Ovary (tissue), 9 donors: ENCODE data around the gene MAPK8. TPM values are rescaled to one million over a fixed set of nuclear protein-coding genes. Genes with fewer than 3 reads are reported as not detected.

Experiments
- DNase-seq, 5 donors: peaks; one replicate each; pipeline ENCODE4 v3.0.0-alpha.2; 2019 to 2020
- H3K27ac ChIP-seq, 2 donors: fragments of 200-600 bp; one replicate each; pipeline versions ENCODE4 v1.5.1 to v1.8.0; 2019 to 2022
- H3K27me3 ChIP-seq: fragments of 200-600 bp; one replicate; pipeline ENCODE4 v1.8.0; 2022
- H3K36me3 ChIP-seq: fragments of 200-600 bp; sonication (generic); one replicate; pipeline ENCODE4 v1.5.1; 2019
- H3K4me1 ChIP-seq: one replicate; pipeline ENCODE4 v1.8.1; 2013; ENCODE audit warnings: mild to moderate bottlenecking, moderate library complexity; ENCODE audit not compliant: insufficient read depth
- H3K4me3 ChIP-seq: fragments of 200-600 bp; sonication (generic); one replicate; pipeline ENCODE4 v1.5.1; 2017
- H3K9me3 ChIP-seq, 2 donors: fragments of 200-600 bp in 1 of 2; sonication (generic) in 1 of 2; one replicate each; pipeline versions ENCODE4 v1.5.1 to v1.8.1; 2013 to 2019; ENCODE audit warnings: mild to moderate bottlenecking in 1 of 2, moderate library complexity in 1 of 2
- CTCF ChIP-seq, 3 donors: fragments of 450-650 bp in 2 of 3; fragments of 200-600 bp in 1 of 3; IDR thresholded peaks; one replicate each; pipeline versions ENCODE4 v1.5.1 to v1.8.0; 2016 to 2022; ENCODE audit warnings: antibody characterized with exemption in 3 of 3, mild to moderate bottlenecking in 1 of 3
- EP300 ChIP-seq: sonication (generic); formaldehyde crosslinking; IDR thresholded peaks from one replicate; pipeline ENCODE4 v1.6.1; 2017; ENCODE audit warnings: antibody characterized with exemption
- POLR2A ChIP-seq: fragments of 450-650 bp; IDR thresholded peaks from one replicate; pipeline ENCODE4 v1.6.1; 2017; ENCODE audit warnings: antibody characterized with exemption, mild to moderate bottlenecking, moderate library complexity
- WGBS, 3 donors: extraction: QIAGEN DNeasy Blood & Tissue Kit in 1 of 3; methylation state at CpG; one replicate each; pipeline versions ENCODE4 v1.1.5 to v1.1.7; 2013 to 2017; 5-methylcytosine and 5-hydroxymethylcytosine counted together
- intact Hi-C, 4 donors: fragments of 100-400 bp; cut with DNase I; formaldehyde crosslinking; loops; one replicate each; pipeline versions ENCODE4 v1.11.0 to v1.15.1; 2022 to 2023
- polyA plus RNA-seq, 2 donors: library from polyadenylated mRNA; stranded (reverse); fragments of 200-250 nt in 1 of 2; fragments of 350-450 nt in 1 of 2; fragmentation: Illumina TruSeq in 1 of 2; extraction: RNeasy Lipid Tissue Mini Kit (QIAGEN cat#74804) in 1 of 2; gene quantifications; one replicate each; pipeline ENCODE4 v1.2.3, GENCODE V29; 2013 to 2014
- total RNA-seq, 7 donors: library from RNA; depleted of rRNA in 2 of 7; stranded (reverse); fragments of >200 nt in 2 of 7; fragmentation: NEBNext Ultra II Directional in 3 of 7; extraction: Animal tissue kit (Norgen Biotek cat#: 25700) in 3 of 7; gene quantifications; one replicate each; pipeline versions ENCODE4 v1.1.0 to v1.2.4, GENCODE V29; 2016 to 2023
- donor health status: DM: no; HTN: no; CAD: no; lungs with moderate emphysema.
- donor health status: DM: no; HTN: no; CAD: no.
- donor health status: Bipolar disorder and iron deficiency.
- donor health status: DM: yes; HTN: yes; CAD: no.
- donor health status: DM: no; HTN: no; CAD: no.
- donor health status: DM: yes; HTN: yes; CAD: no.

The MAPK8 gene
- total and polyA plus RNA-seq, 9 donors, result 21.9 to 110 (median 68.6) TPM

- Histone ChIP-seq H3K4me3 (no peak overlapping the region), H3K27ac (no peak overlapping the region), H3K36me3 (no peaks in the 10 kb centered on the region), H3K4me1 (peaks cover 19% of the 10 kb centered on the region), H3K9me3 (no peaks in the 10 kb centered on the region), H3K27me3 (no peaks in the 10 kb centered on the region)
- no peak for TF ChIP-seq POLR2A
- no peak for TF ChIP-seq EP300
- TF ChIP-seq CTCF (IDR thresholded peaks at IDR 0.05), result no peak
- 65 to 82% (median 69%) methylated on average over 8 of the region's 8 CpGs for WGBS, 3 donors
- no peak for DNase-seq
- intact Hi-C loops, result no loop called here
Observed at GRCh38 chr10:48317321-48317990, 11.0 kb downstream of the MAPK8 start.

- H3K36me3 ChIP-seq, result no peaks in the 10 kb centered on the region
- no peak overlapping the region for H3K4me3 ChIP-seq
- no peaks in the 10 kb centered on the region for H3K9me3 ChIP-seq
- TF ChIP-seq EP300 (no peak), POLR2A (no peak), CTCF (IDR thresholded peaks at IDR 0.05) (no peak)
- no peaks in the 10 kb centered on the region for H3K27me3 ChIP-seq
- peaks cover 16% of the 10 kb centered on the region for H3K4me1 ChIP-seq
- intact Hi-C loops, result no loop called here
- DNase-seq, result no peak
- WGBS, 3 donors, result 93 to 97% (median 94%) methylated on average over 3 of the region's 3 CpGs
- H3K27ac ChIP-seq, result no peak overlapping the region
Observed at GRCh38 chr10:48322017-48322416, 15.5 kb downstream of the MAPK8 start.

DNA sequence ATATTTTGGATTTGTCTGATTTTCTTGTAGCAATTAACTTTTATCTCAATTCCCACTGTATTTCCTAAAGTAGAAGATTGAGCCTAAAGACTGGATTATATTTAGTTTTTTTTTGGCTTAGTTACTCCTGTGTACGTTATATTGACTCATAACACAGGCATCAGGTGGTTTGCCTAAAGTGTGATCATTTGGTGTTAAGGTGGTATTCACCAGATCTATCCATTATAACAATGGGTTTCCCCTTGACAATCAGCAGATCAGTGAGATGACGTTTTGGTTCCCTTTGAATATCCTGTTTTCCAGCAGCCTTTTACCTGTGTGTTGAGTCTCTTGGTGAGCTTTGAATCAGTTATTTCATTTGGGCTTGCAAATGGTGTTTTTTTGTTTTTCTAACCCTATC lies 18.1 kb downstream of the MAPK8 start:
- no peaks in the 10 kb centered on the region for H3K36me3 ChIP-seq
- 81 to 92% (median 89%) methylated on average over 2 of the region's 2 CpGs for WGBS, 3 donors
- no peak for TF ChIP-seq CTCF (IDR thresholded peaks at IDR 0.05)
- no peak for TF ChIP-seq POLR2A
- no peak for TF ChIP-seq EP300
- no peak overlapping the region for H3K4me3 ChIP-seq
- no peaks in the 10 kb centered on the region for H3K27me3 ChIP-seq
- H3K27ac ChIP-seq, result no peak overlapping the region
- H3K4me1 ChIP-seq, result peaks cover 5% of the 10 kb centered on the region
- intact Hi-C loops, result no loop called here
- H3K9me3 ChIP-seq, result no peaks in the 10 kb centered on the region
- no peak for DNase-seq

- DNase-seq, result no peak
- intact Hi-C loops, result no loop called here
- no peaks in the 10 kb centered on the region for H3K27me3 ChIP-seq
- H3K36me3 ChIP-seq, result no peaks in the 10 kb centered on the region
- H3K27ac ChIP-seq, result no peak overlapping the region
- H3K9me3 ChIP-seq, result no peaks in the 10 kb centered on the region
- no peak overlapping the region for H3K4me3 ChIP-seq
- no peak for TF ChIP-seq EP300
- peaks cover 7% of the 10 kb centered on the region for H3K4me1 ChIP-seq
- 82 to 89% (median 85%) methylated on average over 3 of the region's 3 CpGs for WGBS, 3 donors
Observed at GRCh38 chr10:48330269-48330668, 23.8 kb downstream of the MAPK8 start.

DNA sequence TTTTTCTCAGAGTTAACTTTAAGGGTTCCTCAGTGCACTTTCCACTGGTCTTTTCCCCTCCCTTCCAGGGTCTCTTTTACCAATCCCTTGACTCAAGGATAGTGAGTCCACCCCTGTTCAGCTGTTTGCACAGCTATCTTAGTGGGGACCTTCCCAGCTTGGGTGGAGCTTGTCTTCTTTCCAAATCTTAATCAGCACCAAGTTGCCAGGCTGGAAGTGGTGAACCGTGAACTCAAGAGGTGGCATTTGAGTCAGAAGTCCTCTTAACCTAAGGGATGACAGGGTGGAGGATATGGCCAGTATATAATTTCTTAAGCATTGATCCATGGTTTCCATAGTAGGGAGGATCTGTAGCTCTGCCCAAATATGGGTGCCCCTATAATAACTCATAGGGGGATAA lies 25.0 kb downstream of the MAPK8 start:
- Histone ChIP-seq H3K27me3 (no peaks in the 10 kb centered on the region), H3K27ac (no peak overlapping the region), H3K9me3 (no peaks in the 10 kb centered on the region), H3K36me3 (no peaks in the 10 kb centered on the region), H3K4me1 (peaks cover 7% of the 10 kb centered on the region), H3K4me3 (no peak overlapping the region)
- 95 to 98% (median 96%) methylated on average over 1 of the region's 1 CpG for WGBS, 3 donors
- intact Hi-C loops, result no loop called here
- DNase-seq, result no peak
- TF ChIP-seq POLR2A, result no peak
- TF ChIP-seq EP300, result no peak
- TF ChIP-seq CTCF (IDR thresholded peaks at IDR 0.05), result no peak
